ENCODE data around the gene ACTG1.

DNA sequence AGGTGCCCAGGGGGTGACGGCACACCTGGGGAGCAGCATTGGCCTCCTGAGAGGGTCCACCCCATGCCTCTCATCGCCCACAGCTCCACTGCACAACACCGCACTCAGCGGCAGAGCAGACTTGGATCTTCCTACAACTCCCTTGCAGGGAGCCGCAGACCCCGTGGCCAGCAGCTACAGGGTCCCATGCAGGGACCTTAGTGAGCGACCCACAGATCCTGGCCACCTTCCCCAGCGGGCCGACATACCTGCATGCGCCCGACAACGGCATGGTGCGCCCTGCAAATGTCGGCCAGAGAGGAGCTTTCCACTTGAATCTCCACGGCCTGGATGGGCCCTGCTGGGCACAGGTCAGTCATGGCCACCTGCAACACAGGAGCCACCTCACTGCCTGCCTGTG is 31.2 kb upstream of the ACTG1 start:
- TF ChIP-seq POLR2AphosphoS2 (IDR thresholded peaks at IDR 0.05; ENCODE audit: low read depth, low read length) (no peak), ZNF776 (CRISPR knock-in tag; IDR thresholded peaks at IDR 0.05) (no peak), ZBTB33 (CRISPR knock-in tag; IDR thresholded peaks at IDR 0.05) (no peak), GABPB1 (CRISPR knock-in tag; IDR thresholded peaks at IDR 0.05) (no peak), BHLHE40 (IDR thresholded peaks at IDR 0.05; ENCODE audit: low read length) (no peak), MAZ (IDR thresholded peaks at IDR 0.05; ENCODE audit: borderline replicate concordance, low read depth, low read length) (no peak), MAZ (CRISPR knock-in tag; IDR thresholded peaks at IDR 0.05; ENCODE audit: low read depth) (no peak), FOSL2 (CRISPR knock-in tag; IDR thresholded peaks at IDR 0.05) (no peak), FOXO4 (CRISPR knock-in tag; conservative IDR thresholded peaks at IDR 0.05) (no peak), POLR2A (IDR thresholded peaks at IDR 0.05; ENCODE audit: insufficient read depth in 1 of 2, low read depth in 2 of 2, low read length in 2 of 2) (no peak)
- TF ChIP-seq, protein P1, sequence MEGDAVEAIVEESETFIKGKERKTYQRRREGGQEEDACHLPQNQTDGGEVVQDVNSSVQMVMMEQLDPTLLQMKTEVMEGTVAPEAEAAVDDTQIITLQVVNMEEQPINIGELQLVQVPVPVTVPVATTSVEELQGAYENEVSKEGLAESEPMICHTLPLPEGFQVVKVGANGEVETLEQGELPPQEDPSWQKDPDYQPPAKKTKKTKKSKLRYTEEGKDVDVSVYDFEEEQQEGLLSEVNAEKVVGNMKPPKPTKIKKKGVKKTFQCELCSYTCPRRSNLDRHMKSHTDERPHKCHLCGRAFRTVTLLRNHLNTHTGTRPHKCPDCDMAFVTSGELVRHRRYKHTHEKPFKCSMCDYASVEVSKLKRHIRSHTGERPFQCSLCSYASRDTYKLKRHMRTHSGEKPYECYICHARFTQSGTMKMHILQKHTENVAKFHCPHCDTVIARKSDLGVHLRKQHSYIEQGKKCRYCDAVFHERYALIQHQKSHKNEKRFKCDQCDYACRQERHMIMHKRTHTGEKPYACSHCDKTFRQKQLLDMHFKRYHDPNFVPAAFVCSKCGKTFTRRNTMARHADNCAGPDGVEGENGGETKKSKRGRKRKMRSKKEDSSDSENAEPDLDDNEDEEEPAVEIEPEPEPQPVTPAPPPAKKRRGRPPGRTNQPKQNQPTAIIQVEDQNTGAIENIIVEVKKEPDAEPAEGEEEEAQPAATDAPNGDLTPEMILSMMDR (CRISPR knock-in tag; IDR thresholded peaks at IDR 0.05) = no peak
